ENCODE measurements around the gene GRHPR.

DNA sequence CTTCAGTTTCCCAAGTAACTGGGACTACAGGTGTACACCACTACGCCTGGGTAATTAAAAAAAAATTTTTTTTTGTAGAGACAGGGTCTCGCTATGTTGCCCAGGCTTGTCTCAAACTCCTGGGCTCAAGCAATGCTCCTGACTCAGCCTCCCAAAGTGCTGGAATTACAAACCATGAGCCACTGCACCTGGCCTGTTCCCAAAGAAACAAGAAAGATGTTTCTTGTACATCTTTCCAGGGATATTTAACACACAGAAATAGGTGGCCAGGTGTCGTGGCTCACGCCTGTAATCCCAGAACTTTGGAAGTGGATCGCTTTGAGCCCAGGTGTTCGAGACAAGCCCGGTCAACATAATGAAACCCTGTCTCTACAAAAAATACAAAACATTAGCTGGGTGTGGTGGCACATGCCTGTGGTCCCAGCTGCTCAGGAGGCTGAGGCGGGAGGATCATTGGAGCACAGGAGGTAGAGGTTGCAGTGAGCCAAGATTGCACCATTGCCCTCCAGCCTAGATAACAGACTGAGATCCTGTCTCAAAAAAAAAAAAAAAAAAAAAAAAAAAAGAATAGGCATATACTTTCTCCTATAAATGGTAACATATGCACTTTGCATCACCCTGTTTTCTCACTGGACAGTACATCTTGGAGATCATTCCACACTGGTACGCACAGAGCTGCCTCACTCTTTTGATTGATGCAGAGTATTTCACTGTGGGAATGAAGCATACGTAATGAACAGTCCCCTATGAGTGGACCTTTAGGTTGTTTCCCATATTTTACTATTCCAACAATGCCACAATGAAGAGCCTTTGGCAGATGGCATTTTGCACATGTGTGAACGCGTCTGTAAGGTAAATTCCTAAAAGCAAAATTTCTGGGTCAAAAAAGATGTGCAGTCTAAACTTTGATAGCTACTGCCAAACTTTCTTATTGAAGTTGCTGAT lies 2.0 kb upstream of the GRHPR start:
- TF ChIP-seq CTCF (IDR thresholded peaks at IDR 0.05), result no peak
- no peak for TF ChIP-seq POLR2A (IDR thresholded peaks at IDR 0.05)

Measured in right lobe of liver (tissue), 4 donors.